GM12878 (cell line): Measurements from ENCODE around the gene BCL11A. TPM values are rescaled to one million over a fixed set of nuclear protein-coding genes. Genes with fewer than 3 reads are reported as not detected.

Experiments used
- ATAC-seq: fragments of 200-7000 bp; cut with Tn5 transposase; 3 replicates; pipeline ENCODE4 v1.9.1; 2020; ENCODE audit warnings: mild to moderate bottlenecking, moderate library complexity
- BruUV-seq: library from RNA; stranded (reverse); fragments of 400-500 nt; replicated peaks from 2 replicates; lab custom pipeline; 2021; lab: Mats Ljungman, UMichigan
- CTCF ChIA-PET: fragments of 300-600 bp; sonication (Branson Sonifier 250); formaldehyde crosslinking; extraction: SDS; loops from one replicate; lab custom pipeline; 2021; ENCODE audit warnings: inconsistent platforms; lab: Yijun Ruan, JAX
- POLR2A ChIA-PET: fragments of 350-600 bp; formaldehyde crosslinking; extraction: SDS; loops from one replicate; lab custom pipeline; 2021; ENCODE audit warnings: inconsistent platforms; lab: Charles Lee
- RAD21 ChIA-PET: fragments of 300-600 bp; sonication (Branson Sonifier 250); formaldehyde crosslinking; loops from one replicate; lab custom pipeline; 2023; ENCODE audit warnings: antibody characterized with exemption; ENCODE audit not compliant: unreplicated experiment; lab: Charles Lee
- SMC1A ChIA-PET: fragments of 300-600 bp; sonication (Branson Sonifier 250); formaldehyde crosslinking; loops from one replicate; lab custom pipeline; 2023; ENCODE audit not compliant: unreplicated experiment, uncharacterized antibody; lab: Charles Lee
- DNase-seq: peaks from one replicate; pipeline ENCODE4 v3.0.0-alpha.2; 2011; ENCODE audit warnings: low read depth, low spot score
- FAIRE-seq: peaks from 3 replicates; lab custom pipeline; 2011; peaks lifted over from hg19 to GRCh38; lab: Jason Lieb, UNC
- H2AFZ ChIP-seq: 2 replicates; pipeline ENCODE4 v1.6.0; 2011; ENCODE audit warnings: low read depth, low read length, control low read depth; ENCODE audit not compliant: control insufficient read depth
- H3K27ac ChIP-seq: 2 replicates; pipeline ENCODE4 v1.5.1; 2011; ENCODE audit warnings: control low read depth; ENCODE audit not compliant: control insufficient read depth, insufficient read depth
- H3K27me3 ChIP-seq, 2 experiments: replicated peaks in 1 of 2; 2 replicates each; pipeline versions ENCODE4 v1.6.0 to v1.6.1; 2011; ENCODE audit warnings: low read length in 1 of 2; ENCODE audit not compliant: control insufficient read depth in 2 of 2, insufficient read depth in 2 of 2
- H3K36me3 ChIP-seq, 2 experiments: 2 replicates each; pipeline ENCODE4 v1.5.1; 2011; ENCODE audit warnings: low read length in 1 of 2; ENCODE audit not compliant: control insufficient read depth in 2 of 2, insufficient read depth in 2 of 2
- H3K4me1 ChIP-seq: 2 replicates; pipeline ENCODE4 v1.6.1; 2011; ENCODE audit warnings: mild to moderate bottlenecking, low read length, moderate library complexity, mixed read lengths; ENCODE audit not compliant: control insufficient read depth, insufficient read depth
- H3K4me2 ChIP-seq: 2 replicates; pipeline ENCODE4 v1.6.0; 2011; ENCODE audit warnings: control low read depth; ENCODE audit not compliant: control insufficient read depth, insufficient read depth
- H3K4me3 ChIP-seq: fragments of 200-600 bp; sonication (generic); 2 replicates; pipeline ENCODE4 v1.5.1; 2016
- H3K79me2 ChIP-seq: 2 replicates; pipeline ENCODE4 v1.6.0; 2011; ENCODE audit warnings: low read length; ENCODE audit not compliant: control insufficient read depth, insufficient read depth
- H3K9ac ChIP-seq: 2 replicates; pipeline ENCODE4 v1.8.0; 2011; ENCODE audit warnings: low read length, control low read depth, mixed read lengths; ENCODE audit not compliant: control insufficient read depth, insufficient read depth
- H3K9me3 ChIP-seq: replicated peaks from 3 replicates; pipeline ENCODE4 v1.5.1; 2011; ENCODE audit warnings: mild to moderate bottlenecking, low read length; ENCODE audit not compliant: control insufficient read depth, insufficient read depth
- H4K20me1 ChIP-seq: 2 replicates; pipeline ENCODE4 v1.6.0; 2011; ENCODE audit not compliant: control insufficient read depth, insufficient read depth
- E2F4 ChIP-seq: IDR thresholded peaks from 2 replicates; pipeline ENCODE4 v1.6.1; 2012; ENCODE audit warnings: low read depth, low read length, improper control_type of control experiment
- HDGF ChIP-seq: fragments of 450-650 bp; IDR thresholded peaks from 2 replicates; pipeline ENCODE4 v1.6.1; 2016; ENCODE audit warnings: antibody characterized with exemption
- KAT2A ChIP-seq: conservative IDR thresholded peaks from 2 replicates; pipeline ENCODE4 v1.6.1; 2011; ENCODE audit warnings: low read depth, low read length; ENCODE audit not compliant: control insufficient read depth
- KDM1A ChIP-seq: fragments of 200-600 bp; sonication (generic); IDR thresholded peaks from 2 replicates; pipeline ENCODE4 v1.6.1; 2016; ENCODE audit warnings: borderline replicate concordance
- MEF2A ChIP-seq: IDR thresholded peaks from 2 replicates; pipeline ENCODE4 v1.6.1; 2011; ENCODE audit warnings: low read depth, mild to moderate bottlenecking, low read length, moderate library complexity; ENCODE audit not compliant: insufficient read depth
- MYB ChIP-seq: fragments of 150-350 bp; IDR thresholded peaks from 2 replicates; pipeline ENCODE4 v1.6.1; 2014; ENCODE audit warnings: mild to moderate bottlenecking, low read depth, low read length, borderline replicate concordance
- NRF1 ChIP-seq: conservative IDR thresholded peaks from 2 replicates; pipeline ENCODE4 v1.6.1; 2011; ENCODE audit warnings: mild to moderate bottlenecking, low read depth, low read length, improper control_type of control experiment
- WGBS: methylation state at CpG from one replicate; pipeline ENCODE4 v1.1.6; 2016; ENCODE audit warnings: low lambda C conversion rate; ENCODE audit not compliant: insufficient replicate concordance, insufficient coverage; ENCODE audit errors: missing lambda C conversion rate; 5-methylcytosine and 5-hydroxymethylcytosine counted together
- in situ Hi-C: fragments of 300-500 bp; cut with MboI; formaldehyde crosslinking; loops from 9 replicates; pipeline ENCODE4 v1.14.3; 2018; ENCODE audit warnings: mixed read lengths
- intact Hi-C: fragments of 100-400 bp; cut with micrococcal nuclease; formaldehyde crosslinking; loops from one replicate; pipeline ENCODE4 v1.14.2; 2022; ENCODE audit not compliant: unreplicated experiment
- polyA plus RNA-seq, 11 experiments: library from polyadenylated mRNA; depleted of rRNA in 4 of 11; unstranded in 6 of 11; stranded (reverse) in 5 of 11; fragments of >200 nt; fragmentation: Nextera tagmentation in 4 of 11; fragmentation: Illumina TruSeq in 1 of 11; extraction: Ambion mirVana in 4 of 11; extraction: Trizol in 1 of 11; gene quantifications; 1 replicate in 1 of 11; 2 replicates in 10 of 11; pipeline versions ENCODE4 v1.2.1 to v1.2.3, GENCODE V29; 2011 to 2016; ENCODE audit warnings: inconsistent platforms in 2 of 11, missing spikeins in 2 of 11, low read depth in 1 of 11
- total RNA-seq, 4 experiments: library from RNA; depleted of rRNA in 3 of 4; stranded (reverse); fragments of >200 nt in 3 of 4; fragmentation: Illumina TruSeq in 1 of 4; extraction: Trizol in 1 of 4; gene quantifications; 2 replicates each; pipeline versions ENCODE4 v1.2.1 to v1.2.3, GENCODE V29; 2013 to 2021

Gene BCL11A
- total and polyA plus RNA-seq, 10 of the 15 experiments (the other 5 are each of a cell fraction or from before 2014, with no cell fraction given), result 7.5 to 26.6 (median 11.1) TPM; not detected in 1

GRCh38 chr2:60470340-60470739, 83.1 kb downstream of the BCL11A start:
- TF ChIP-seq HDGF (no peak), KAT2A (no peak), KDM1A (no peak), NRF1 (no peak), MEF2A (no peak), E2F4 (no peak), MYB (no peak)
- no peaks in the 10 kb centered on the region; the same call in 2 of the 3 replicates for H3K9me3 ChIP-seq
- no peak overlapping the region for H2AFZ ChIP-seq
- ChIA-PET POLR2A (no interaction called here), SMC1A (no interaction called here), RAD21 (no interaction called here), CTCF (no interaction called here)
- H3K79me2 ChIP-seq, result peaks cover 10% of the 10 kb centered on the region
- in situ Hi-C loops (no loop called here), intact Hi-C loops (no loop called here)
- no peak overlapping the region for H3K9ac ChIP-seq
- 0 out of 4 replicates have a peak, but pooled peaks cover 0 to 5% of the 10 kb centered on the region in 2 experiments for H3K36me3 ChIP-seq
- H3K27me3 ChIP-seq, result no peaks in the 10 kb centered on the region
- 98% methylated on average over 5 of the region's 5 CpGs for WGBS
- H3K27ac ChIP-seq, result no peak overlapping the region
- no peak for ATAC-seq
- H3K4me1 ChIP-seq, result peaks cover 6% of the 10 kb centered on the region
- no peak for FAIRE-seq
- DNase-seq, result no peak
- H3K4me2 ChIP-seq, result no peak overlapping the region
- H3K4me3 ChIP-seq, result no peak overlapping the region
- H4K20me1 ChIP-seq, result no peaks in the 10 kb centered on the region
- BruUV-seq, result no TSS peak
